Superior temporal gyrus (tissue), 1 donor: ENCODE data around the gene DGKQ.

Source experiments
- DNase-seq: peaks from one replicate; pipeline ENCODE4 v3.0.0-alpha.2; 2016; ENCODE audit errors: extremely low spot score

The DGKQ gene

DNA sequence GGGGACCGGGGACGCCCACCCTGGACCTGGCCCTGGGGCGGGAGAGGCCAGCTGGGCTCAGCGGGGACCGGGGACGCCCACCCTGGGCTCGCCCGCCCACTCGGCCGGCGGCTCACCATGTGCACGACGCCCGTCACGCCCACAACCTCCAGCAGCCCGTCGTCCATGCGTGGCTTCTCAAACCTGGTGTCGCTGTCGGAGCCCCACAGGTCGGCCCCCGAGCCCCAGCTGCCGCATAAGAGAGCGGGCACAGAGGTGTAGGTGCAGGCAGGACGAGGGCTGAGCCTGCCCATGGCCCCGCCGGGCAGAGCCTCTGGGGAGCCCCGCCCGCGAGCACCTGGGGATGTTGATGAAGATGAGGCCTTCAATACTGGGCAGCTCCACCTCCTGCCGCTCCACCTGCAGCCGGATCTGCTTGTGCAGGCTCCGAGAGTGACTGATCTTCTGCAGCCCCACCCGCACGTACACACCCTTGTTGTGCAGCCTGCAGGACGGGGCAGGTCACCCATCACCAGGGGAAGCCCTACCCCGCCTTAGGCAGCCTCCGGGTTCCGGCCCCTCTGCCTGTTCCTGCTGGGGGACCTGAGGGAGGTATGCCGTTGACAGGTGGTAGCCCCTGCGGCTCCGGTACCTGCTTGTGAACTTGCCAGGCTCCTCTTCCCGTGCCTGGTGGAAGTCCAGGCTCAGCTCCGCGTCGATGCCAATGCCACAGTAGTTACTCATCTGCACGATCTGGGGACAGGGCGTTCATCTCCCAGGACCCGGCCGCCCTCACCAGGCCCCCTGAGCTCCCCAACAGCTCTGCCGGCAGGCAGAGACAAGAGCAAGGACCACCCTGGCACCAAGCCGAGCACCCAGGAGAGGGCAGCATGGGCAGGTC lies 11.8 kb downstream of the DGKQ start:
- DNase-seq = no peak

GRCh38 chr4:960636-961350 lies 12.6 kb downstream of the DGKQ start:
- no peak for DNase-seq

GRCh38 chr4:960140-960635 lies 13.2 kb downstream of the DGKQ start:
- DNase-seq = no peak

GRCh38 chr4:959338-960139 lies 13.8 kb downstream of the DGKQ start:
- DNase-seq = no peak

- DNase-seq = no peak
Observed at GRCh38 chr4:958696-959337, 14.6 kb downstream of the DGKQ start.

- DNase-seq = no peak
Observed at GRCh38 chr4:958314-958665, 15.1 kb downstream of the DGKQ start.

DNA sequence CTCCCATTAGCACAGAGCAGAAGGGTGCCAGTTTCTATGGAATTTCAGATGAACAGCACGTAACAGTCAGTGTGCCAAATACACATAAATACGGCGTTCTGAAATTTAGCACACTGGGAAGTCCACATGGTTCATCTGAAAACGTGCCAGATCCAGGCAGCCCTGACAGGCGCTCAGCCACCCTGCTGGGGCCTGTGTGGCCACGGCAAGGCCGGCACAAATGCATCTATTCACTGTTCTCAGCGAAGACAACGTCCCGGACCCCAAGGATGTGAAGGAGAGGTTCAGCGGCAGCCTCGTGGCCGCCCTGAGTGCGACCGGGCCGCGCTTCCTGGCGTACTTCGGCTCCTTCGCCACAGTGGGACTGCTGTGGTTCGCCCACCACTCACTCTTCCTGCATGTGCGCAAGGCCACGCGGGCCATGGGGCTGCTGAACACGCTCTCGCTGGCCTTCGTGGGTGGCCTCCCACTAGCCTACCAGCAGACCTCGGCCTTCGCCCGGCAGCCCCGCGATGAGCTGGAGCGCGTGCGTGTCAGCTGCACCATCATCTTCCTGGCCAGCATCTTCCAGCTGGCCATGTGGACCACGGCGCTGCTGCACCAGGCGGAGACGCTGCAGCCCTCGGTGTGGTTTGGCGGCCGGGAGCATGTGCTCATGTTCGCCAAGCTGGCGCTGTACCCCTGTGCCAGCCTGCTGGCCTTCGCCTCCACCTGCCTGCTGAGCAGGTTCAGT lies 15.6 kb downstream of the DGKQ start:
- DNase-seq = no peak

GRCh38 chr4:957231-957580 lies 16.2 kb downstream of the DGKQ start:
- no peak for DNase-seq

- no peak for DNase-seq
Observed at GRCh38 chr4:956531-957230, 16.7 kb downstream of the DGKQ start.

GRCh38 chr4:955931-956381 lies 17.4 kb downstream of the DGKQ start:
- no peak for DNase-seq

DNA sequence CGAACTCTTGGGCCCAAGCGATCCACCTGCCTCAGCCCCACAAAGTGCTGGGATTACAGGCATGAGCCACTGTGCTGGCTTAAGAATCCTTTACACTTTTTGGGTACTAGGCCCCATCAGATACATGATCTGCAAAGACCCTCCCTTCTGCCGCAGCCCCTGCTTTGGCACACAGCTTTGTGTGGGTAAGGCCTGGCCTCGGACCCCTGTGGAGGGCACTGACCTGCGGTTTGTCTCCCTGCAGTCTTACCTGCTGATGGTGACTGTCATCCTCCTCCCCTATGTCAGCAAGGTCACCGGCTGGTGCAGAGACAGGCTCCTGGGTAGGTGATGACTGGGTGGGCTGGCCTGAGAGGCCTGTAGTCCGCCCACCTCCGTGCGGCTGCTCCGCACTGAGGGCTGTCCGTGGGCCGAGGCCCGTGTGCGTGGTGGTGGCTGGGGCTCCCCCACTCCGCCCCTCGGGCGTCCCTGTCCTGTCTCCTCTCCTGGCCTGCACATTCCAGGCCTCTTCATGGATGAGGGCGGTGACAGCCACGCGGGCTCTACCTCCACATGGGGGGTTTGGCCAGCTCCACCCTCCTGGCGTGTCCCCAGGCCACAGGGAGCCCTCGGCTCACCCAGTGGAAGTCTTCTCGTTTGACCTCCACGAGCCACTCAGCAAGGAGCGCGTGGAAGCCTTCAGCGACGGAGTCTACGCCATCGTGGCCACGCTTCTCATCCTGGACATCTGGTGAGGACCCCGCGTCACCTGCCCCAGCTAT lies 18.0 kb downstream of the DGKQ start:
- no peak for DNase-seq

DNA sequence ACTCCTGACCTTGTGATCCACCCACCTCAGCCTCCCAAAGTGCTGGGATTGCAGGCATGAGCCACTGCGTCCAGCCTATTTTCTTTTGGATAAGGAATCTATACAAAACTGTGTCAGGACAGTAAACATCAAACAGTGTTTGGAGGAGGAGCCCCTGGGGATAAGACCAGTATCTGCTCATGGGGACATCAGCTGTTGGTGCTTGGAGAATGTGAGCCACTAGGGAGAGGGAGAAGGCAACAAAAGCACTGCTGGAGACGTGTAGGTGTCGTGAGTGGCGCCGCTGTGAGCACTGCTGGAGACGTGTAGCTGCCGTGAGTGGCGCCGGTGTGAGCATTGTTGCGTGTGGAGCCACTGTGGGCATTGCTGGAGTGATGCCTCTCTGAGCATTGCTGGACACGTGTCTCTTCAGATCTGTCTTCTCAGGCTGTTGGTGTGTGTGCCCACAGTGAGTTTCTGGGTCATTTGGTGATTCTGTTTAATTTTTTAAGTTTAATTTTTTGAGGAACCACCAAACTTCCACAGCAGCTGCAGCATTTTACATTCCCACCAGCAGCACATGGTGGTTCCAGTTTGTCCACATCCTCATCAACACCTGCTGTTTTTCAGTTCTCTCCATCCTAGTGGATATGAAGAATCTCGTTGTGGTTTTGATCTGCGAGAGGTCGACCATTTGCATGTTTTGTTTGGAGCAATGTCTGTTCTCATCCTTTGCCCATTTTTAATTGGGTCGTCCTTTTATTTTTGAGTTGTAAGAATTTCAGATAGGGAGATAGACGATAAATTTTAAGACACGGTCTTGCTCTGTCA lies 19.0 kb downstream of the DGKQ start:
- DNase-seq = no peak

GRCh38 chr4:953574-953915 lies 19.8 kb downstream of the DGKQ start:
- no peak for DNase-seq

- DNase-seq = no peak
Observed at GRCh38 chr4:952881-953573, 20.3 kb downstream of the DGKQ start.

- no peak for DNase-seq
Observed at GRCh38 chr4:951594-952468, 21.5 kb downstream of the DGKQ start.

DNA sequence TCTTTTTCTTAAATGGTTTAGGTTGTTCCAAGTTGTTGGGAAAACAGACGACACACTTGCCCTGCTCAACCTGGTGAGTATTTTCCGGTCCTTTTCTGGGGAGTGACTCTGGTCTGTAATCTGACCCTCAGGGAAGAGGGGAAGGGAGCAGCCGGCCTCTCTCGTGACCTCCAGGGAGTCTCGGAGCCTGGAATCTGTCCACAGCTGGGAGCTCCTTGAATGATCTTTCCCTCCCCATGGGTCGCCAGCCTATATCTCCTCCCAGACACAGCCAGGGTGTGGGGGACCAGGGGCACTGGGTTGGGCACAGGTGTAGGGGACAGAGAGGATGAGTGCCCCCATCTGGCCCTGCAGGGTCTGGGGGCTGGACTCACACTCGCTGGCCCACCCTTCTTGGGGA lies 22.2 kb downstream of the DGKQ start:
- no peak for DNase-seq
